GM21423 (cell line): Measurements from ENCODE around the gene KMO.

ENCODE experiments used
- ATAC-seq: cut with Tn5 transposase; IDR thresholded peaks from one replicate; pipeline ENCODE4 v1.9.1; 2021; ENCODE audit warnings: mild to moderate bottlenecking, moderate library complexity; ENCODE audit not compliant: unreplicated experiment

The KMO gene

DNA sequence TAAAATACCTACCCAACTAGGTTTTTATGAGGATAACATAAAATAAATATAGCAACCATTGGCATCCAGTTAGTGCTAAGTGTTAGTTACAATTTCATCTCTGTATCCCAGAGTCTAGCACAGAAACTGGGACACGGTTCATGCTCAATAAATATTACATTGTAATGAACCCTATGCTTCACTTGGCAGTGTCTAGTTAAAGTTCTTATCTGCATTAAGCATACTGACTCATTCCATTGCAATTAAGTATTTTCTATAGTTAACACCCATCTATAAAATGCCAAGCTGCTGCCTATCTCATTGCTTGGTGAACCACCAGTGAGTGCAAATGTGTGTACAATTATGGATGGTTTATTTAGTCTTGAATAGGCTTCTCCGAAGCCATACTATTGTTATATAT, 92.8 kb downstream of the KMO start:
- ATAC-seq: no peak

DNA sequence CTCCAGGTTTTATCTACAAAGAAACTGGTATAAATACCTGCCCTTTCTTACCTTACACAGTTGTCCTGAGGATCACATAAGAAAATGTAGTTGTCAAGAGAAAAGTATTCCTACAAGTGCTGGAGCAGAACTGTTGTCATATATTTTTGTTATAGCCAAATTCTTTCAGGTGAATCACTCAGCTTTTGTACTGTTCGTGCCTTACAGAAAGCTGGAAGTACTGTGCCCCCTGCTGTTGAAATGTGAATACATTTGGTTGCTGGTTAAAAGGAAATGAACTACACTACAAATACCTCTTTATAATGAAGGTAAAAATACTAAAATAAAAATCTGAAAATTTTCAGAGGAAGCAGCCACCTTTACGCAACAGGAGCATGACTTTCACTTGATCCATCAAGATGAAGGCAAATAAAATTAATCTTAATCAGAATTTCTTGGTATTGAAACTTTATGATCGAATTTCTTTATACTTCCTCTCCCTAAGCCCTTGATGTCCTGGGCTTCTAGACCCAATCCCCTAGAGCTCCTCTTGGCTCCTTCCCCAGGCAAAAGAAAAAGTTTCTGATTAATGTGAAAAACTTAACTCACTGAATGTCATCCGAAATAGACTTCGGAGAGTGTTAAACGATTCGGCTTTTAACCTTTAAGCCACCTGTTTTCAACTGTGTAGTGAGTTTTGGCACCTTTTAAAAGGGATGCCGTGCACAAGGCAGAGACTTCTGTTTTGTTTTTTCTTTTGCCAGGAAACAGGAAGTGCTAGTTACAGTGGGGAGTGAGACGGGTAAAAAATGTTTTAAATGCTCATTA, 95.5 kb downstream of the KMO start:
- ATAC-seq: peak; percentile 84

DNA sequence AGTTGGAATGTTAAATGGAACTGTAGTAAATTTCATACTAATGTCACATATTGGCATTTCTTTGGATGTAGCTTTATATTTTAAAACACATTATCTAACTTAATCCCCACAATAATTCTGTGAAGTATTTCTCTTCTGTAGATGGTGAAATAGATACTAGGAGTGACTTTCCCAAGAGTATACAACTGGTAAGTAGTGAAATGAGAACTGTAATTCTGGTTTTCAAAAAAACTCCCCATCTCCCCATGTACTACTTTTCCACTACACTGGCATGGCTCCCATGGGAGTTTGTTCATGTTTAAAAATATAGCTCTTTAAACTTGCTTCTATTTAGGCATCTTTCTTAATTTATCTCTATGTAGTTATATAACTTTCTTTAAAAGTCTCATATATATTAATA, 97.8 kb downstream of the KMO start:
- ATAC-seq: no peak

DNA sequence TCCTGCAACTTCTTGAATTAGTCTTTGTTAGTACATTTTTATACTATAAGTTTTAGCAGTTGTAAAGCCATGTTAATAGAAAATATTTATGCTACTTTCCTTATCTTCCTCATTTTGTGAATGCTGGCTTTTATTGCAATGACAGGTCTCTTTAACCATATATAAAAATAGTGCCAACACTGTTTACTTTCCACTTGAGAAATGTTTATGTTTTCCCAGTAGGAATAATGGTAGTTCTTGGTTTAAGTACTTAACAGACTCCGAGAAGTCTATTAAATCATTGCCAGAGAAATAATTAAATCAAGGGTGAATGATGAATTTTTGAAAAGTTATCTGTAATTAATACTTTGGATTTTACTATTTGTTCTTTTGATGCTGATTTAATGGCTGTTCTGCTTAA, 98.3 kb downstream of the KMO start:
- ATAC-seq: no peak

DNA sequence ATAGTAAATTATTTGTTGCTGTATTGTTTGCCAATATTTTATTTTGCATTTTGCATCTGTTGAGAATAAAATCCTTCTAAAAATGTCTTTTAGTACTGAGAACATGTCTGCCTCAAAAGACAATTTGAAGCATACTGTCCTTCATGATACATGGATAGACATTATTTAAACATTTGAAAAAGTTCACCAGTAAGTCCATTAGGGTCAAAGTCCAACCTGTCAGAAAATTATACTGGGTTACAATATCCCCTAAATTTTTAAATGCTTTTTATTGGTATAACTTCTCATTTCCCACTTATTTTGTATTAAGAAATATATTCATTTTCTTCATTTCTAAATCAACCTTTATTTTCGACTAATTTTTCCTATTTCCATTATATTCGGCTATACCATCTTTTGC, 98.7 kb downstream of the KMO start:
- no peak for ATAC-seq

DNA sequence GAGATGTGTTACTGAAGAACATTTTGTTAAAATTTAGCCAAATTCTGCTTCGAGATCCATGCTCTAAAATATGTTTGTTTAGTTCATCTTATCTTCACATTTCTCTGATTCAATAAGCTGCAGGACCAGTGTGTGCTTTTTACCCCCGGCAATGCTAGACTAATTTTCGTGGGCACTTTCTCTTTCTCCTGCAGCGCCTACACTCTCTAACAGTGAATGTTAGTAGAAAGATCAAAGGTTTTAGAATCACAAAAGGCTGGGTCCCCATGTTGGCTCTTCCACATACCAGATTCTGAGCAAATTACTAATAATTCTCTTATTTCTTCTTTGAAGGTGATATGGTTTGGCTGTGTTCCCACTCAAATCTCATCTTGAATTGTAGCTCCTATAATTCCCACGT, 99.5 kb downstream of the KMO start:
- ATAC-seq: no peak

DNA sequence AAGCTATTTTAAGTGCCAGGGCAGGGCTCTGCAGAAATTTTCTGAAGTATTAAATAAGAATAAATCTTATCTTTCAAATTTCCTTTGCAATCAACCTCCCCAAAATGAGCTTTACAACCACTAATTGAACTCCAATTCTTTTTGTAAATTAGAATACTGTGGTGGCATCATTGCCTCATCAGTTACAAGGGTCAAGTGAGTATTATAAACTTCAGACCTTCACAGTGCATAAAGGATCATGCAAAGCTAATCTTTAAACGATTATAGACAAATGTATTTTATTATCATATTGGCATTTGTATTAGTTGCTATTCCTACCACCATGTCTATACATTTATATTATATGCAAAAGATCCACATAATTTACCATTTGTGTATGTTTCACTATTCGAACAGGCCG, 100.8 kb downstream of the KMO start:
- no peak for ATAC-seq

DNA sequence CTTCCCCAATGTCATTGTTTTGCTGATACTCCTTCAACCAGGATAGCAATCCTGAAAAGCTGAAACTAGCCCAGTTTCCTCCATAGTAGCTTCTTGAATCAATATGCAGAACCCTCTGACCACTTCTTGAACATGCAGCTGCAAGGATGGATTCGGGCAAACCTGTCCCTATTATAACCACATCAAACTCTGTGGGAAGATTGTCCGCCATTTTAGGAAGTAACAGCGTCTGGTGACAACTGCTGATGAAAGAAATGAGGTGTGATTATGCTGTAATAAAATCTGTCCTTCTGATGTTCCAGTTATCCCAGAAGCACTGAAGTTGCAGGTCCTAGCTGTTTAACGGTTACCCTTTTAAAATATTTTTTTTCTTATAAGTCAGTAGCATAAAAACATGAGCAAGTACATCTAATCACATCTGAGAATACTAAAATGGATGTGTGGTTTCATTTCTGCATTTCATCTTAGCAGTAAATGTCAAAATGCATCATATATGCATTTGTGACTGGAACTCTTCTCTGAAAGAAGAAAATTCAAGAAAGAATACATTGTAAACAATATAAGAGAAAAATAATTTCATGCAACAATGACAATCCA, 103.5 kb downstream of the KMO start:
- ATAC-seq: no peak

DNA sequence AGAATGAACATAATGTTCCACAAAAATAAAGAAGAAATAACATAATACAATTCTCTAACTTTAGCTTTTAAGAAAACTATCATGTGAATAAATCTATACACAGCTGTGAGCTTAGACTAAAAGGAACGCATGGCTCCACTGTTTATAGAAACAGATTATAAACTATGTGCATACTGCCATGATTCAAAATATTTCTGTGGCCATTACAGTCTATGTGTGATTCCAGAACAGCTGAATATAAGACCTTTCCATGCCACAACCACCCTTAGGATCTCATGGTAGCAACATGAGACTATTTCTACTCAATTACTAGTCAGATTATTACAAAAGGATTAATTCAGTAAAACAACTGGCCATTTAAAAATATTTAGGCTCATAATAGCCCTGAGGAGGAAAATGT, 104.1 kb downstream of the KMO start:
- no peak for ATAC-seq

DNA sequence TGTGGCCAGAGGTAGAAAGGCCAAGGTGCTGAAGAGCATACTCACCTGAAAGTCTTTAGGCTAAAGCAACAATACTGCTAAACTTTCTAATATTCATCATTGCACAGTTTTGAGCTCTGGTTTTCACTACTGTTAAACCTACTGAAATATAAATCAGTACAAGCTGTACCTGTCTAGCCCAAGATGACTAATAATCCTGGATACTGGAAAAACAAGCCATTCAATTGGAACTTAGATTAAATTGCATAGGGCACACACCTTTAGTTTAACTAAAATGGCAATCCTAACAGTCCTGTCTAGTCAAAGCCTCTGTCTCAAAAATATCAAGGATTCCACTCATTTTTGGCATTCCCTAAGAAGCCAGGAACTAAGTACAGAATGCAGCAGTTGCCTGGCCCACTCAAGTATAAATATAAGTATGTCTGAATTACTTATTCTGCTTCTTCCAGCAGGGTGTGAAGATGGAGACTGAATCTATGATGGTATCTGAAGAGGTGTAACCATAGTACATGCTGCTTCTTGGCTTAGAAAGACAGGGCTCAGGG, 104.9 kb downstream of the KMO start:
- ATAC-seq: no peak

DNA sequence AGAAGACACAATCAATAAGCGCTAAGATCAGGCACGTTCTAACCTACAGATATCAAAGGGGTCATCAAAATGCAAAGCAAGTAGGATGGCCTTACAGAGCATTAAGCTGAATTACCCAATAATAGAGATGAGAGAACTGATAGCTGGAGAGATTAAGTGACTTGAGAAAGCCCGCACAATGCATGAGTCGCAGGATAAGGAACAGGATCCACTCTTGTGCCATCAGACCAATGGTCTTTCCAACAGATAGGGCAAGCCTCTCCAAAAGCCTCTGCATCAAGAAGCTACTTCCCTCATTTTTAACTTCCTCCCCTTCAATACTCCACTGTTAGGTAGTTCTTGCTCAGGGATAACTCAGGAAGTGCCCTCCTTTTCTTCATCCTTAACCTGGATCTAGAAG, 105.4 kb downstream of the KMO start:
- no peak for ATAC-seq

DNA sequence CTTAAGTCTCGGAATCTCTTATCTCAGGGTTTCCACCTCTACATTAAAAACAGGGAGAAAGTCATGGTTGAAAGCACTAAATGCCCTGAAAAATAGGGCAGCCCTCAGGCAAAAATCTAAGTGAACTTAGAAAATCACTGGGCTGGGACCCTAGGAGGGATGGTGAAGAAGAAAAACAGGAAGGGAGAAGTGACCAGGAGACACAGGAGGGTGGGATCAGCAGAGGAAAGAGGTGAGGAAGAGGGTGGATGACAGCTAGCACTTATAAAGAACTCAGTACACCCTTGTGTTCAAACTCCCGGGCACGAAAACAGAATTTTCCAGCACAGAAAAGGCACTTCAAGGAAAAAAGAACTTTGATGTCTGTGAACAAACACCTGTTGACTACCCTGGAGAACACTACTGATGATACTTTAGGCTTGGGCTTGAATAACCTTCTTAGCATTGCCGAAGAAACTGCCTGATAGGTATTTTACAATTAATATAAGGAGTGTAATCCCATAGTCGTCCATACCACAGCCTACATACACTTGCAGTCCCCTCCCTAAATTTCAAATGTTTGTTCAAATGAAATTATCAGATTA, 106.0 kb downstream of the KMO start:
- no peak for ATAC-seq

DNA sequence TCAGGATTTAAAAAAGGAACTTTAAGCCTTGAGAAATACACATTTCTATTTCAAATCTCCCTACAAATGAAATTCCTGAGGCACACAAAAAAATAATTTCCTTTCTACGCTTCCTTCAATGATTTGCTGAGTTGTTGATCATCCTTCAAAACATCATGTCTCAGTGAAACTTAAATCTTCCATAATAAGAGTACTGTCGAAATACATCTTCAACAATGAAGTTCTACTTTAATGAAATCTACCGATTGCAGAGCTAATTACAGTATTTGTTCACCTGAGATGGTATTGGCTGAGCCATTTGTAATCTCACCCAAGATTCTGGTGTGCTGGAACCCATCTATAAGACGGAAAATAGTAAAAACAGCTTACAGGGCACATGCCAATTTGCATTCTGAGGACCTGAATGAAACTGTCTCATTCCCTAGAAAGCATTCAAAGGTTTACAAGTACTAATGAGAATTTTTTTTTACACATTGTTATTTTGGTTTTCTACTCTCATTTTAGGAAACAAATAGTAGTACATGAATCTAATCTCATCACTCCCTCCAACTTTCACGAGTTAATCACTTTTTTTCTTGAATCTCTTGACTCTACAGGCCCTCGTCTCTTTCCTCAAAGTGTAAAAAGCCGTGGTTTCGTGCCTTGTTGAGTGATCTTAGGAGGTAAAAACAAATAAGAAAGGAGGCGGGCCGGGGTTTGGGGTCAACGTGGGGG, 106.9 kb downstream of the KMO start:
- no peak for ATAC-seq

DNA sequence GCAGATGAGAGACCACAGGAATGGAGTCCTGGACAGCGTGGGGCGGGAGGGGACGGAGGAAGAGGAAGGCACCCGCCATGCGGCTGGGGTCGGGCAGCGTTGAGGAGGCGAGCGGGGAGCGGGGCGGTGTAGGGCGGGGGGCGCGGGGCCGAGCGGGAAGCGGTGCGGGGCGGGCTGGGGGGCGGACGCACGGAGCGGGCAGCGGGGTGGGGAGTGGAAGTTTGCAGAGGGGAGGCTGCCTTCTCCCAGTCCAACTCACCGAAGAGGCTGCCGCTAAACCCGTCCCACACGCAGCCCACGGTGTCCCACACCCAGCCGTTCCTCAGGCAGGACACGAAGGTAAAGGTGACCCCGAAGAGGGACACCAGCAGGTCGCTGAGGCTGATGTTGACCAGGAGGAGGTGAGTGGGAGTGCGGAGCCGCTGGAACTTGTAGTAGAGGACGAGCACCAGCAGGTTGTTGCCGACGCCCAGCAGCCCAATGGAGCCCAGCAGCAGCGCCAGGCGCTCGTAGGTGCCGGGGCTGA, 107.5 kb downstream of the KMO start:
- ATAC-seq: peak; percentile 38

DNA sequence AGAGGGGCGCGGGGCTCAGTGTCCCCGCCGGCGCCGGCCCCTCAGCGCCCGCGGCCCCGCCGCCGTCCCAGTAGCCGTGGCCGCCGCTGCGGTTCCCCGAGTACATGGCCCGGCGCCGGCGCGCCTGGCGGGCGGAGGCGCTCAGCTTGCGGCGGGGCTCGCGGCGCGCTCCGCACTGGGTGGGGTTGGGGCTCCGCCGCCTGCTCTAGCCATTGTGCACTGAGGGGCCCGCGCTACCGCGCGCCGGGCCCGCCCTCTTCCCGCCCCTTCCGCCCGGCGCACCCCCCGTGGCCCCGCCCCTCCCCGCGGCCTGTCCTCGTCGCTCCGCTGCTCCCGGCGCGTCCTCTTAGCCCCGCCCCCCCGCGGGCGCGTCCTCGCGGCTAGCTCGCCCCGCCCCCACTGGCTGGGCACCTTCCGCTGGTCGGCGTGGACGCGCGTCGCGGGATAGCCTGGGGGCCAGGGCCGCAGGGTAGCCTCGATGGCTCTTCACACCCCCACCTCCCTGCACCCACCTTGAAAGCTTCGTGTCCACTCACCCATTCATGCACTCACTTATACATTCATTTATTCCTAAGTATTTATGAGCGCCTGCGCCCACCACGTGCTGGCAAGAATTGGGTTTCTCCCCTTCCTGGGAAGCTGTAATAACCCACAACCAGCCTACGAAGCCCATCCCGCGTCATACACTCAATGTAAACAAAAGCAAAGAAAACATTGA, 108.1 kb downstream of the KMO start, which contains the start of the genes CHML and OPN3:
CHML (minus strand) TSS at position 221 of the 718 bp plus-strand sequence. CDS start 4,603 bp downstream, outside the sequence.
OPN3 (minus strand) TSS at position 221 of the 718 bp plus-strand sequence; CDS start at position 106, 115 bp downstream.
- ATAC-seq: peak; percentile 86

DNA sequence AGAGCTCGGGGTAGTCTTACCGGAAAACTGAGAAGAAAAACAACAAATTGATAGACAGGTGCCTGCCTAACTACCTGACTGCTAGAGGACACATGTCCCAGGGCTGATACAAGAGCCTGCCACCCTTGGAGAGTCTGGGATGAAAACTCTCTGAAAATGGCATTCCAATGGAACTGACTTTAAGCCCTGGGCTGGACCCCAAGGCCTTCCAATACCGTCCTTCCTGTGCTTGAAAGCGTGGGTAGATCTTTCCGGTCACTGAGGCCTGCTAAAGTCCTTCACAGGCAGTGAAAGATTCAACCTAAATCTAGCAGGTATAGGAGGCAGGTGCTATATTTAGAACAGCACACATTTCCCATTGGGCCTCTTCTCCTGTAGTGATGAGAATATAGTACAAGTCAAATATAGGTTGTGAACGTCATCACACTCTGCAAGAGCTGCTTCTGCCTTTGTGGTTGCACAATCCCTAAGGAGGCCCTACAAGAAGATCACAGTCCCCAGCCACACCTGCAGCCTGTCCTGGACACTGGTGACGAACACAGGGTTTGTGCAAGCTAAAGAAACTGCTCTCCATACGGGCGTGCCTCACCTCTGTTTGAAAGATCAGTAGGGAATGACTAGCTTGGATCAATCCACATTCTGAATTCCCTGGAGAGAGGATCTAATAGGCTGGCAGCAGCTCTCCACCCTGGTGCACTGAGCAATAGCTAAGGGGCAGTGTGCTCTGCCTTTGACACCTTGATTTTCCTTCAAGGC, 108.9 kb downstream of the KMO start:
- no peak for ATAC-seq

DNA sequence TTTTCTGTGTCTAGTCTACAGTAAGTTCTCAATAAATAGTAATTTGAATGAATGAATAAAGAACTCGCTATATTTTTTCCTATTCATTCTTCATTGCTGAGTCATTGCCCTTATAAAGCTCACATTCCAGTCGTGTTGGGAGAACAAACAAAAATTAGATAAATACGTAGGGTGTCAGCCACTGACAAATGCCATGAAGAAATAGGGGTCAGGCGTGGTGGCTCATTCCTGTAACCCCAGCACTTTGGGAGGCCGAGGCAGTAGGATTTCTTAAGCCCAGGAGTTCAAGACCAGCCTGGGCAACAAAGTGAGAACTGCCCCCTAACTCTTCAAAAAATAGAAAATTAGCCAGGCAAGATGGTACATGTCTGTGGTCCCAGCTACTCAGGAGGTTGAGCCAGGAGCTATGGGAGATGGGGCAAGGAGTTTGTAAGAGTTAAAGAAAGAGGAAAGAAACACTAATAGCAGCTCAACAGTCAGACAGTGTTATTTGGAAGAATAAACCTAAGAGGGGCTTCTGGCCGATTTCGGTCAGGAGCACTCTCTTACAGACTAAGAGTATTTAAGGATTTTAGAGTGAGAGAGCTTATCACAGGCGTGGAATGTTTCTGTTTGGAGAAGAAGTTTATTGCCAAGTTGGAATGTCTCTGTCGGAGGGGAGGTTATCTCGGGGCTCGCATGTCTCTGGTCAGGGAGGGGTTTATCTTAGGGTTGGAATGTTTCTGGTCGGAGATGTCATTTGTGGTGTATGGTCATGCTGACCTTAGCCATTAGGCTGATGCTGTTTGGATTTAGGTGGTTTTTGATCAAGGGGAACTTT, 109.8 kb downstream of the KMO start:
- ATAC-seq: no peak

DNA sequence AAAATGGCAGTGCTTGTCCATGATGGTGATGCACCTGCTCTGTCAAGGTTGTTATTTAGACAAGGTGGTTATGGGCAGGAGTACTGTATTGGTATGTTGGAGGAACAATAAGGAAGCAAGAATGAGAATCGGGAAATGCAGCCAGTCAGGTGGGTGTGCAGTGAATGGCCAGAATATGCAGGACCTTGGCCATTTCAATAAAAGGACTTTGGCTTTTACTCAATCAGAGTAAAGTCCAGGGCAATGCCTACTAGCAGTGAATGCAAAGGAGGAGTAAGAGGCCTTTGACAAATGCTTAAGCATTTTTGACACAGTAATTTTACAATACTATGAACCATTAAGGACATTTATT, 110.4 kb downstream of the KMO start:
- no peak for ATAC-seq

DNA sequence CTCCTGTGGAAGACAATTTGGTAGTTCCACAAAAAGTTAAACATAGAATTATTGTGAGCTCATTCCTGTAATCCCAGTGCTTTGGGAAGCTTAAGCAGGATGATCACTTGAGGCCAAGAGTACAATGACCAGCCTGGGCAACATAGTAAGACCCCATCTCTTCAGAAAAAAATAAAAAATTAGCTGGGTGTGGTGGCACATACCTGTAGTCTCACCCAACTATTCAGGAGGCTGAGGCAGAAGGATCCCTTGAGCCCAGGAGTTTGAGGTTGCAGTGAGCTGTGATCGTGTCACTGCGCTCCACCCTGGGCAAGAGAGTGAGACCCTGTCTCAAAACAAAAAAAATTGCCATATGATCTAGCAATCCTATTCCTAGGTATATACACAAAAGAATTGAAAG, 112.1 kb downstream of the KMO start:
- no peak for ATAC-seq
